ENCODE results near the gene RC3H2.

The RC3H2 gene

GRCh38 chr9:122860319-122861142 lies 44.6 kb downstream of the RC3H2 start:
- TF ChIP-seq CEBPB (IDR thresholded peaks at IDR 0.05) (no peak), TCF12 (IDR thresholded peaks at IDR 0.05; ENCODE audit: low read depth) (no peak), TAF1 (IDR thresholded peaks at IDR 0.05; ENCODE audit: low read depth) (no peak), RAD21 (IDR thresholded peaks at IDR 0.05; ENCODE audit: low read depth) (no peak), CREB1 (IDR thresholded peaks at IDR 0.05; ENCODE audit: low read depth) (no peak), REST (IDR thresholded peaks at IDR 0.05; ENCODE audit: low read depth) (no peak)
- TF ChIP-seq, protein P1, sequence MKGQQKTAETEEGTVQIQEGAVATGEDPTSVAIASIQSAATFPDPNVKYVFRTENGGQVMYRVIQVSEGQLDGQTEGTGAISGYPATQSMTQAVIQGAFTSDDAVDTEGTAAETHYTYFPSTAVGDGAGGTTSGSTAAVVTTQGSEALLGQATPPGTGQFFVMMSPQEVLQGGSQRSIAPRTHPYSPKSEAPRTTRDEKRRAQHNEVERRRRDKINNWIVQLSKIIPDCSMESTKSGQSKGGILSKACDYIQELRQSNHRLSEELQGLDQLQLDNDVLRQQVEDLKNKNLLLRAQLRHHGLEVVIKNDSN (IDR thresholded peaks at IDR 0.05) = no peak

DNA sequence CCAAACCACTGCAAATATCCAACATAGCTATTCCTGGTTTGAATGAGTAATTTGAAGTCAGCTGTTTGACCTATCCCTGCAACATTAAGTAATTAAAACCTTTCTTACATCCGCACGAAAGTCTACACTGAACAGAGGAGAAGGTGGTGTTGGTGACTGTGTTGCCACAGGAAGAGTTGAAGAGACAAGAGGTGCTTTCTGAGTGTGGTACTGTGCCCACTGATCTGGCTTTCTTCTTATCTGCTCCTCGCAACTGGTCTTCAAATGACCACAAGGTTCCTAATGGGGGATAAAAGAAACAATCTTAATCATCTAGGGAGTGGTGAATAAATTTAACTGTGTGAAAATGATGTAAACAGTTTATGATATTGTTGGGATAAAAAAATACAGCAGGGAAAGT lies 47.3 kb downstream of the RC3H2 start:
- TF ChIP-seq EP300 (IDR thresholded peaks at IDR 0.05; ENCODE audit: borderline replicate concordance) = no peak
- TF ChIP-seq TAF1 (IDR thresholded peaks at IDR 0.05; ENCODE audit: low read depth) = no peak
- TF ChIP-seq ZBTB7A (IDR thresholded peaks at IDR 0.05; ENCODE audit: low read depth) = no peak
- no peak for TF ChIP-seq EGR1 (IDR thresholded peaks at IDR 0.05)
- no peak for TF ChIP-seq TCF12 (IDR thresholded peaks at IDR 0.05; ENCODE audit: low read depth)
- TF ChIP-seq CEBPB (IDR thresholded peaks at IDR 0.05) = no peak
- TF ChIP-seq YY1 (IDR thresholded peaks at IDR 0.05; ENCODE audit: low read depth) = no peak
- TF ChIP-seq MAX (IDR thresholded peaks at IDR 0.05) = no peak
- TF ChIP-seq RAD21 (IDR thresholded peaks at IDR 0.05; ENCODE audit: low read depth) = no peak

DNA sequence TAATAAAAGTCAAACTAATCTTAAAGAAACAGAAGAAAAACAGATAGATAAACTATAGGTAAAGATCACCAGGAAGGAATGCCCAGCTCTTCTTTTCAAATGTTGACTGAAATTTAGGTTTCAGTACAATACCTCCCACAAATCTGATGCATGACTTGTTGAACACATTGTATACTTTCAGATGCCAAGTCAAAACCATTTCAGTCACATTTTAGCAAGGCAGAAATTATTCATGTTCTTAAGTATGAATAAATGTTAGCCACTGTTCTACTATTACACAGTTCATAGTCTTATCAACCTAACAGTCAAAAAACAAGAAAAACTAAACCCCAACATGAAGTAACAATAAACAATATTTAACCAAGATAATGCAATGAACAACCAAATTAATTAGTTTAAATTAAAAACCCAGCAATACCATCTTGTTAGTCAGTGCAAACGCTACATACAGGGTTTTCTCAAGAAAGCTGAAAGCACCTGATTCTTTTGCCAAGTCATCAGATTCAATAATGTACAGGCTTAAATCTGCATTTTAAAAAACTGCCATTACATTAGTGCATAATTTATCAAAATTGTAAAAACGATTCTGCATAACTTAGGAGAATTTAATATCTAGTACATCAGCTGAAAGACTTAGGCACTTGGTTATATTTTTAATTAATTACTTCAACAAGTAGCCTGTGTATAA lies 56.8 kb downstream of the RC3H2 start:
- TF ChIP-seq FOXM1 (IDR thresholded peaks at IDR 0.05; ENCODE audit: borderline replicate concordance, low read depth) = no peak

GRCh38 chr9:122846371-122846940 lies 58.7 kb downstream of the RC3H2 start:
- no peak for TF ChIP-seq EGR1 (IDR thresholded peaks at IDR 0.05)
- no peak for TF ChIP-seq EP300 (IDR thresholded peaks at IDR 0.05; ENCODE audit: borderline replicate concordance)
- TF ChIP-seq TCF12 (IDR thresholded peaks at IDR 0.05; ENCODE audit: low read depth) = no peak

- TF ChIP-seq TAF1 (IDR thresholded peaks at IDR 0.05; ENCODE audit: low read depth) (no peak), FOXM1 (IDR thresholded peaks at IDR 0.05; ENCODE audit: borderline replicate concordance, low read depth) (no peak), CEBPB (IDR thresholded peaks at IDR 0.05) (no peak), EP300 (IDR thresholded peaks at IDR 0.05; ENCODE audit: borderline replicate concordance) (no peak), REST (IDR thresholded peaks at IDR 0.05; ENCODE audit: low read depth) (no peak), YY1 (IDR thresholded peaks at IDR 0.05; ENCODE audit: low read depth) (no peak), EGR1 (IDR thresholded peaks at IDR 0.05) (no peak), NFIC (IDR thresholded peaks at IDR 0.05) (no peak), CREB1 (IDR thresholded peaks at IDR 0.05; ENCODE audit: low read depth) (no peak), ZBTB7A (IDR thresholded peaks at IDR 0.05; ENCODE audit: low read depth) (no peak), MAX (IDR thresholded peaks at IDR 0.05) (no peak), TEAD4 (IDR thresholded peaks at IDR 0.05) (no peak), TCF12 (IDR thresholded peaks at IDR 0.05; ENCODE audit: low read depth) (no peak), RAD21 (IDR thresholded peaks at IDR 0.05; ENCODE audit: low read depth) (no peak)
- TF ChIP-seq, protein P1 (IDR thresholded peaks at IDR 0.05) = no peak
Measured at GRCh38 chr9:122845116-122845515, 60.0 kb downstream of the RC3H2 start.

DNA sequence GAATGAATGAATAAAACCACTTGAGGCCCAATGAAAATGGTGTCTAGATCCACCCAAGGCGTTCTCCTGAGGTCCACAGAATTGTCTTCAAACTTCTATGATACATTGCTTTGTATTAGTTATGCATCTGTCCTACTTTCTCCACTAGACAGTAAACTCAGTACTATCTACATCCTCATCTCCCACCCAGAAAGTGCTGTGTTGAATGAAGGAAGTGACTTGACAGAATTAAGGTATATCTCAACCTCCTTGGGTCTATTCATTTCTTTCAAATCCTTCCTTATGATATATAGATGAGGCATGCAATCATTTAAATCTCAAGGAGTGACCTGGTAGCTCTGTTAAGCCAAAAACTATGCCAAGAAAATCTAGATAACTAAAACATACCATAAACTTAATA lies 61.0 kb downstream of the RC3H2 start:
- TF ChIP-seq EP300 (IDR thresholded peaks at IDR 0.05; ENCODE audit: borderline replicate concordance) (no peak), CEBPB (IDR thresholded peaks at IDR 0.05) (no peak), TEAD4 (IDR thresholded peaks at IDR 0.05) (no peak), ZBTB7A (IDR thresholded peaks at IDR 0.05; ENCODE audit: low read depth) (no peak), NFIC (IDR thresholded peaks at IDR 0.05) (no peak), RAD21 (IDR thresholded peaks at IDR 0.05; ENCODE audit: low read depth) (no peak), CREB1 (IDR thresholded peaks at IDR 0.05; ENCODE audit: low read depth) (no peak), YY1 (IDR thresholded peaks at IDR 0.05; ENCODE audit: low read depth) (no peak), FOXM1 (IDR thresholded peaks at IDR 0.05; ENCODE audit: borderline replicate concordance, low read depth) (no peak), EGR1 (IDR thresholded peaks at IDR 0.05) (no peak), REST (IDR thresholded peaks at IDR 0.05; ENCODE audit: low read depth) (no peak), TAF1 (IDR thresholded peaks at IDR 0.05; ENCODE audit: low read depth) (no peak), MAX (IDR thresholded peaks at IDR 0.05) (no peak), TCF12 (IDR thresholded peaks at IDR 0.05; ENCODE audit: low read depth) (no peak)
- TF ChIP-seq, protein P1 (IDR thresholded peaks at IDR 0.05) = no peak
